Nasal cavity respiratory epithelium epithelial cell of viscerocranial mucosa (primary cell): ENCODE results near the gene NIPAL1. TPM values are rescaled to one million over a fixed set of nuclear protein-coding genes. Genes with fewer than 3 reads are reported as not detected.

Experiments
- total RNA-seq: library from RNA; depleted of rRNA; stranded (reverse); fragments of >200 nt; gene quantifications from 2 replicates; pipeline ENCODE4 v1.2.3, GENCODE V29; 2014

The NIPAL1 gene
- 11.6 and 14.1 TPM in 2 replicates for total RNA-seq

DNA sequence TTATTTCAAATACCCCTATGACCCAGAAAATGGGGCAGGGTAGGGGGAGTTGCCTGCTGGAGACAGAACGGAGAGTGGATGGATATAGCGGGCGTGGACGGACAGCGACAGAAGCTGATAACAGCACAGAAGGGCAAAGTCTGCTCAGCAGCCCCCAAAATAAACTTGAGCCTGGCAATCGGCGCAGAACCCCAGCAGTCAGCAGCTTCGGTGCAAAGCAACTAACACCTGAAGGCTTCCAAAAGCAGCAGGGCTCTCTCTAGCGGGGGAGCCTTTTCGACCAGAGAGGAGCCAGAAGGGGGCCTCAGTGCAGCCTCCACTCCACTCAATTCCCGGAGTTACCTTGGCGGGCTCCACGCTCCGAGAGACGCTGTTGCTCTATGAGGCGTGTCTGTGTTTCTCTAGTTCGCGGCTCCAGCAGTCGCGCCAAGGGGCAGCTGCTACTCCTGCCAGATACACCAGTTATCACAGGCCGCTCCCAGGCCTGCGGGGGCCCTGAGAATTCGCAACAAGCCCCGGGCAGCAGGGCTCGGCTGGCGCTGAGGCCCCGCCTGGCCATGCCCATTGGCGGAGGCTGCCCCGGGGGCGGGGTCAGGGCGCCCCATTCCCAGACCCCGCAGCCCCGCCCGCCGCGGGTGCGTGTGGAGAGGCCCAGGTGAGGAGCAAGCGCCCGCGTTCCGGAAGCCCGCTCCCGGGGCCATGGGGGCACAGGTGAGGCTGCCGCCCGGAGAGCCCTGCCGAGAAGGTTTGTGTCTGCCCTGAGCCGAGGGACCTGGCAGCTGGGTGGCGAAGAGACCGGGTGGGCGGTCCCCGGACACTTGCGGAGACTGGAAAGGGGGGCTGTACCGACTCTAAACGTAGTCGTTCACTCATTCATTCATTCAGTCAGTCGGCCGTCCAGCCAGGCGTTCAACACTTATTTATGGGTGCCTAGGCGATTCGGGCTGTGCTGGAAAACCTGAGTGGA, at the start of gene NIPAL1, which contains the start of gene CNGA1:
TSS of gene NIPAL1 (plus strand) at position 632 of the 967 bp plus-strand sequence. CDS start at position 700, 68 bp downstream.
TSS of gene CNGA1 (minus strand) at position 541 of the 967 bp plus-strand sequence. CDS start 63,992 bp downstream, outside the sequence.

Other genes with a start within 250 kb of the NIPAL1 start
- gene CORIN, start 178.7 kb upstream of the NIPAL1 start, total RNA-seq, result 0.34 and 0.78 TPM in 2 replicates
- 20.5 and 26.3 TPM in 2 replicates for gene NFXL1, start 102.2 kb upstream of the NIPAL1 start, total RNA-seq
- gene CNGA1, start 91 bp upstream of the NIPAL1 start, total RNA-seq, result 1.4 and 4.9 TPM in 2 replicates
- 0.34 and 0.57 TPM in 2 replicates for gene TXK, start 117.5 kb downstream of the NIPAL1 start, total RNA-seq